K562 (cell line): ENCODE measurements around the gene DHRS3. TPM values are rescaled to one million over a fixed set of nuclear protein-coding genes. Genes with fewer than 3 reads are reported as not detected.
A peak's percentile ranks its signal among the peaks of the same experiment; 100 is the strongest.

ENCODE experiments used
- BCL6 ChIP-seq: fragments of 250-450 bp; sonication (Bioruptor Pico); IDR thresholded peaks from 2 replicates; pipeline ENCODE4 v1.4.0; 2020
- BRD4 ChIP-seq: fragments of 200-600 bp; sonication (generic); IDR thresholded peaks from 2 replicates; pipeline ENCODE4 v1.6.1; 2017; ENCODE audit warnings: inconsistent platforms
- FOSL1 ChIP-seq: fragments of 200-800 bp; sonication (Bioruptor generic); conservative IDR thresholded peaks from 2 replicates; pipeline ENCODE4 v1.6.1; 2016; ENCODE audit warnings: missing genetic modification characterization, missing compliant biosample characterization
- GABPB2 ChIP-seq: fragments of 250-450 bp; sonication (Bioruptor Pico); conservative IDR thresholded peaks from 2 replicates; pipeline ENCODE4 v1.5.1; 2021; ENCODE audit warnings: mild to moderate bottlenecking
- HIVEP1 ChIP-seq: fragments of 250-450 bp; sonication (Bioruptor Pico); IDR thresholded peaks from 2 replicates; pipeline ENCODE4 v1.4.0; 2020; ENCODE audit warnings: mild to moderate bottlenecking
- HNRNPH1 ChIP-seq: fragments of 200-400 bp; formaldehyde crosslinking; optimal IDR thresholded peaks from 2 replicates; pipeline ENCODE3; 2017; ENCODE audit warnings: low read depth, mild to moderate bottlenecking, low read length, moderate library complexity
- HNRNPK ChIP-seq: fragments of 200-400 bp; formaldehyde crosslinking; IDR thresholded peaks from one replicate; pipeline ENCODE4 v1.6.1; 2018; ENCODE audit warnings: mild to moderate bottlenecking, low read depth, low read length; ENCODE audit not compliant: poor library complexity, severe bottlenecking
- KAT2B ChIP-seq: IDR thresholded peaks from one replicate; pipeline ENCODE4 v1.6.1; 2012; ENCODE audit warnings: low read depth, mild to moderate bottlenecking, control low read depth, inconsistent platforms, low read length, moderate library complexity
- KDM4B ChIP-seq, 2 experiments: fragments of 450-650 bp in 1 of 2; sonication (generic) in 1 of 2; IDR thresholded peaks; 2 replicates each; pipeline ENCODE4 v1.6.1; 2016 to 2017; ENCODE audit warnings: borderline replicate concordance in 2 of 2, antibody characterized with exemption in 1 of 2, low read depth in 1 of 2, mild to moderate bottlenecking in 1 of 2
- MCM7 ChIP-seq, 2 experiments: fragments of 450-650 bp; IDR thresholded peaks; 2 replicates each; pipeline ENCODE4 v1.6.1; 2016 to 2018
- MTF1 ChIP-seq: fragments of 250-450 bp; sonication (Bioruptor Pico); IDR thresholded peaks from 2 replicates; pipeline ENCODE4 v1.9.0; 2021; ENCODE audit warnings: moderate library complexity, mild to moderate bottlenecking, inconsistent platforms, borderline replicate concordance
- NBN ChIP-seq: fragments of 450-650 bp; IDR thresholded peaks from 2 replicates; pipeline ENCODE4 v1.6.1; 2016; ENCODE audit warnings: low read depth, mild to moderate bottlenecking
- NFRKB ChIP-seq: fragments of 450-650 bp; IDR thresholded peaks from 2 replicates; pipeline ENCODE4 v1.6.1; 2016; ENCODE audit warnings: low read depth
- POLR2AphosphoS2 ChIP-seq: IDR thresholded peaks from 2 replicates; pipeline ENCODE4 v1.6.1; 2012; ENCODE audit warnings: low read length, improper control_type of control experiment
- SRF ChIP-seq, 2 experiments: fragments of 250-450, 450-650 bp in 1 of 2; sonication (Bioruptor Pico) in 1 of 2; sonication (generic) in 1 of 2; formaldehyde crosslinking; IDR thresholded peaks; 2 replicates each; pipeline versions ENCODE4 v1.5.0 to v1.5.1; 2020 to 2022; ENCODE audit warnings: mild to moderate bottlenecking in 1 of 2, missing genetic modification reagents in 1 of 2
- TARDBP ChIP-seq: fragments of 450-650 bp; IDR thresholded peaks from 2 replicates; pipeline ENCODE4 v1.6.1; 2016
- TRIM28 ChIP-seq: fragments of 450-650 bp; IDR thresholded peaks from 2 replicates; pipeline ENCODE4 v1.6.1; 2017
- ZBTB8A ChIP-seq: fragments of 450-650 bp; IDR thresholded peaks from 2 replicates; pipeline ENCODE4 v1.6.1; 2018; ENCODE audit warnings: mild to moderate bottlenecking, moderate library complexity; ENCODE audit not compliant: partially characterized antibody
- ZNF764 ChIP-seq: fragments of 250-450 bp; sonication (Bioruptor Pico); IDR thresholded peaks from 2 replicates; pipeline ENCODE4 v1.4.0; 2020; ENCODE audit warnings: low read depth, mild to moderate bottlenecking, moderate library complexity
- ZNF780A ChIP-seq: fragments of 250-450 bp; sonication (Bioruptor Pico); IDR thresholded peaks from 2 replicates; pipeline ENCODE4 v1.5.0; 2021; ENCODE audit warnings: mild to moderate bottlenecking
- polyA plus RNA-seq, 8 experiments: library from polyadenylated mRNA; depleted of rRNA in 4 of 8; stranded (reverse) in 5 of 8; unstranded in 3 of 8; fragments of >200 nt; fragmentation: Nextera tagmentation in 2 of 8; fragmentation: Illumina TruSeq in 1 of 8; extraction: Ambion mirVana in 2 of 8; extraction: Trizol in 1 of 8; gene quantifications; 2 replicates each; pipeline versions ENCODE4 v1.2.1 to v1.2.3, GENCODE V29; 2011 to 2014; ENCODE audit warnings: inconsistent platforms in 1 of 8, missing spikeins in 1 of 8
- total RNA-seq, 7 experiments: library from RNA; depleted of rRNA in 6 of 7; stranded (reverse); fragments of >200 nt in 6 of 7; fragmentation: Illumina TruSeq in 2 of 7; extraction: Trizol in 2 of 7; gene quantifications; 2 replicates each; pipeline versions ENCODE4 v1.2.1 to v1.2.3, GENCODE V29; 2011 to 2021; ENCODE audit warnings: low replicate concordance in 1 of 7
- TF ChIP-seq, protein P1 (sequence below): fragments of 450-650 bp; formaldehyde crosslinking; IDR thresholded peaks from 2 replicates; pipeline ENCODE4 v1.4.0; 2020; ENCODE audit warnings: mild to moderate bottlenecking, moderate library complexity
- TF ChIP-seq, protein P2 (sequence below): IDR thresholded peaks from 3 replicates; pipeline ENCODE4 v1.6.1; 2011; ENCODE audit warnings: borderline replicate concordance, mild to moderate bottlenecking; ENCODE audit not compliant: insufficient read length, insufficient read depth
- TF ChIP-seq, protein P3 (sequence below): fragments of 450-650 bp; IDR thresholded peaks from one replicate; pipeline ENCODE4 v1.6.1; 2018; ENCODE audit warnings: mild to moderate bottlenecking, moderate library complexity; ENCODE audit not compliant: partially characterized antibody
- TF ChIP-seq, protein P4 (sequence below): IDR thresholded peaks from 2 replicates; pipeline ENCODE4 v1.6.1; 2012; ENCODE audit warnings: low read depth, low read length, improper control_type of control experiment, borderline replicate concordance

Gene DHRS3
- total and polyA plus RNA-seq, 9 of the 15 experiments (the other 6 are each of a cell fraction or from before 2014, with no cell fraction given), result 21.0 to 116 (median 58.7) TPM

DNA sequence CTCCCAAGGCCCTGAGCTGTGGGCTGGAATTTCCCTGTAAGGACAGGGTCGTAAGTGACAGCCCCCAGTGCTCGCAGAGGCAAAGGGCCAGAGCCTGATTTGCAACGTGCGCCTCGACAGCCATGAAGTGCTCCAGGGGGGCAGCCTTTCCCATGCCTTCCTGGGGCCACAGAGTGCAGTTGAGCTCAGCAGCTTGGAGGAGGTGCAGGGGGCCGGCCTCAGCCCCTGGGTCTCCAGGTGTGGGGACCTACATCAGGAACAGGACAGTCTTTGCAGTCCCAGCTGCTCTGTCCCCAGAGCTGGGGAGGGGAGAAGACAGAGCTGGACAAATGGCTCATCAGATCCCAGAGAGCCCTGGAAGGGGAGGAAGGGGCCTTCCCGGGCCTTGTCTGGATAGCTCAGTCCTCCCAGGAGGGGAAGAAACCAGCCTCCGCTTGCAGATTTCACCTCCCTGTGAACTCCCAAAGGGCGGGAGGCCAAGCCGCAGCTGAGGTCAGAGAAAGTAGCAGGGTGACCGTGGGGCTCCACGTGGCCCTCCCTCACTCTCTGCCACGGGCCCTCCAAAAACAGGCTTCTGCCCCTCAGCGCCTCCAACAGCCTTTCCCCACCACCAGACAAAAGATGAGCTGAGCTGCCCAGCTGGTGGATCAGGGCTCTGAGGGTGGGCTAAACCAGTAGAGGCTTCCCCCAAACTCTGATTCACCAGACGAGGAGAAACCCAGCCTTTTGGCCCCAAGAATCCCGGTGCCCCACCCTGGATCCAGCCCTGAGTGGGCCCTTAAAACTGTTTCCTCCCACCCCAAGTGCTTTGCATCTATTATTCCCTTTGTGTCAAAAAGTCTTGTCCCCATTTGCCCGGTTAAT lies 76.5 kb downstream of the DHRS3 start (continued):
- TF ChIP-seq, protein P1, sequence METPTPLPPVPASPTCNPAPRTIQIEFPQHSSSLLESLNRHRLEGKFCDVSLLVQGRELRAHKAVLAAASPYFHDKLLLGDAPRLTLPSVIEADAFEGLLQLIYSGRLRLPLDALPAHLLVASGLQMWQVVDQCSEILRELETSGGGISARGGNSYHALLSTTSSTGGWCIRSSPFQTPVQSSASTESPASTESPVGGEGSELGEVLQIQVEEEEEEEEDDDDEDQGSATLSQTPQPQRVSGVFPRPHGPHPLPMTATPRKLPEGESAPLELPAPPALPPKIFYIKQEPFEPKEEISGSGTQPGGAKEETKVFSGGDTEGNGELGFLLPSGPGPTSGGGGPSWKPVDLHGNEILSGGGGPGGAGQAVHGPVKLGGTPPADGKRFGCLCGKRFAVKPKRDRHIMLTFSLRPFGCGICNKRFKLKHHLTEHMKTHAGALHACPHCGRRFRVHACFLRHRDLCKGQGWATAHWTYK (CRISPR knock-in tag), result no peak
- TF ChIP-seq MTF1 (CRISPR knock-in tag) (no peak), FOSL1 (tag) (no peak), NBN (no peak), KAT2B (no peak), POLR2AphosphoS2 (no peak), BRD4 (no peak), SRF (CRISPR knock-in tag; IDR thresholded peaks at IDR 0.05) (peak in 1 of 2 experiments; percentile 34; a peak in 1 of 4 replicates), NFRKB (0 out of 2 replicates have a peak, but pooled peaks have one; percentile 51), KDM4B (IDR thresholded peaks at IDR 0.05; ENCODE audit: borderline replicate concordance in 2 of 2, low read depth in 1 of 2) (no peak), TARDBP (no peak), HNRNPK (no peak), TRIM28 (no peak), GABPB2 (no peak), HNRNPH1 (no peak), MCM7 (IDR thresholded peaks at IDR 0.05) (no peak), ZBTB8A (no peak), BCL6 (CRISPR knock-in tag) (no peak), ZNF780A (CRISPR knock-in tag) (no peak), ZNF764 (CRISPR knock-in tag) (no peak), HIVEP1 (CRISPR knock-in tag) (no peak)
- TF ChIP-seq, protein P2, sequence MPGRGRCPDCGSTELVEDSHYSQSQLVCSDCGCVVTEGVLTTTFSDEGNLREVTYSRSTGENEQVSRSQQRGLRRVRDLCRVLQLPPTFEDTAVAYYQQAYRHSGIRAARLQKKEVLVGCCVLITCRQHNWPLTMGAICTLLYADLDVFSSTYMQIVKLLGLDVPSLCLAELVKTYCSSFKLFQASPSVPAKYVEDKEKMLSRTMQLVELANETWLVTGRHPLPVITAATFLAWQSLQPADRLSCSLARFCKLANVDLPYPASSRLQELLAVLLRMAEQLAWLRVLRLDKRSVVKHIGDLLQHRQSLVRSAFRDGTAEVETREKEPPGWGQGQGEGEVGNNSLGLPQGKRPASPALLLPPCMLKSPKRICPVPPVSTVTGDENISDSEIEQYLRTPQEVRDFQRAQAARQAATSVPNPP, result no peak
- TF ChIP-seq, protein P3, sequence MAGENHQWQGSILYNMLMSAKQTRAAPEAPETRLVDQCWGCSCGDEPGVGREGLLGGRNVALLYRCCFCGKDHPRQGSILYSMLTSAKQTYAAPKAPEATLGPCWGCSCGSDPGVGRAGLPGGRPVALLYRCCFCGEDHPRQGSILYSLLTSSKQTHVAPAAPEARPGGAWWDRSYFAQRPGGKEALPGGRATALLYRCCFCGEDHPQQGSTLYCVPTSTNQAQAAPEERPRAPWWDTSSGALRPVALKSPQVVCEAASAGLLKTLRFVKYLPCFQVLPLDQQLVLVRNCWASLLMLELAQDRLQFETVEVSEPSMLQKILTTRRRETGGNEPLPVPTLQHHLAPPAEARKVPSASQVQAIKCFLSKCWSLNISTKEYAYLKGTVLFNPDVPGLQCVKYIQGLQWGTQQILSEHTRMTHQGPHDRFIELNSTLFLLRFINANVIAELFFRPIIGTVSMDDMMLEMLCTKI, result no peak
- TF ChIP-seq, protein P4, sequence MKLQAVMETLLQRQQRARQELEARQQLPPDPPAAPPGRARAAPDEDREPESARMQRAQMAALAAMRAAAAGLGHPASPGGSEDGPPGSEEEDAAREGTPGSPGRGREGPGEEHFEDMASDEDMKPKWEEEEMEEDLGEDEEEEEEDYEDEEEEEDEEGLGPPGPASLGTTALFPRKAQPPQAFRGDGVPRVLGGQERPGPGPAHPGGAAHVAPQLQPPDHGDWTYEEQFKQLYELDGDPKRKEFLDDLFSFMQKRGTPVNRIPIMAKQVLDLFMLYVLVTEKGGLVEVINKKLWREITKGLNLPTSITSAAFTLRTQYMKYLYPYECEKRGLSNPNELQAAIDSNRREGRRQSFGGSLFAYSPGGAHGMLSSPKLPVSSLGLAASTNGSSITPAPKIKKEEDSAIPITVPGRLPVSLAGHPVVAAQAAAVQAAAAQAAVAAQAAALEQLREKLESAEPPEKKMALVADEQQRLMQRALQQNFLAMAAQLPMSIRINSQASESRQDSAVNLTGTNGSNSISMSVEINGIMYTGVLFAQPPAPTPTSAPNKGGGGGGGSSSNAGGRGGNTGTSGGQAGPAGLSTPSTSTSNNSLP, result no peak
